VCaP (cell line): ENCODE results near the gene COX6A2.

Source experiments
- H3K27ac ChIP-seq: fragments of 450-650 bp; 2 replicates; pipeline ENCODE4 v1.5.1; 2017
- TF ChIP-seq, protein P1 (sequence below): fragments of 450-650 bp; conservative IDR thresholded peaks from 2 replicates; pipeline ENCODE4 v1.5.1; 2017; ENCODE audit warnings: mild to moderate bottlenecking, moderate library complexity

COX6A2 gene

GRCh38 chr16:31428279-31428597 is at the start of gene COX6A2:
Gene COX6A2, minus strand, starts transcription at chr16:31428360. Its CDS starts 35 bp downstream, at chr16:31428325.
- TF ChIP-seq, protein P1, sequence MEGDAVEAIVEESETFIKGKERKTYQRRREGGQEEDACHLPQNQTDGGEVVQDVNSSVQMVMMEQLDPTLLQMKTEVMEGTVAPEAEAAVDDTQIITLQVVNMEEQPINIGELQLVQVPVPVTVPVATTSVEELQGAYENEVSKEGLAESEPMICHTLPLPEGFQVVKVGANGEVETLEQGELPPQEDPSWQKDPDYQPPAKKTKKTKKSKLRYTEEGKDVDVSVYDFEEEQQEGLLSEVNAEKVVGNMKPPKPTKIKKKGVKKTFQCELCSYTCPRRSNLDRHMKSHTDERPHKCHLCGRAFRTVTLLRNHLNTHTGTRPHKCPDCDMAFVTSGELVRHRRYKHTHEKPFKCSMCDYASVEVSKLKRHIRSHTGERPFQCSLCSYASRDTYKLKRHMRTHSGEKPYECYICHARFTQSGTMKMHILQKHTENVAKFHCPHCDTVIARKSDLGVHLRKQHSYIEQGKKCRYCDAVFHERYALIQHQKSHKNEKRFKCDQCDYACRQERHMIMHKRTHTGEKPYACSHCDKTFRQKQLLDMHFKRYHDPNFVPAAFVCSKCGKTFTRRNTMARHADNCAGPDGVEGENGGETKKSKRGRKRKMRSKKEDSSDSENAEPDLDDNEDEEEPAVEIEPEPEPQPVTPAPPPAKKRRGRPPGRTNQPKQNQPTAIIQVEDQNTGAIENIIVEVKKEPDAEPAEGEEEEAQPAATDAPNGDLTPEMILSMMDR: no peak

DNA sequence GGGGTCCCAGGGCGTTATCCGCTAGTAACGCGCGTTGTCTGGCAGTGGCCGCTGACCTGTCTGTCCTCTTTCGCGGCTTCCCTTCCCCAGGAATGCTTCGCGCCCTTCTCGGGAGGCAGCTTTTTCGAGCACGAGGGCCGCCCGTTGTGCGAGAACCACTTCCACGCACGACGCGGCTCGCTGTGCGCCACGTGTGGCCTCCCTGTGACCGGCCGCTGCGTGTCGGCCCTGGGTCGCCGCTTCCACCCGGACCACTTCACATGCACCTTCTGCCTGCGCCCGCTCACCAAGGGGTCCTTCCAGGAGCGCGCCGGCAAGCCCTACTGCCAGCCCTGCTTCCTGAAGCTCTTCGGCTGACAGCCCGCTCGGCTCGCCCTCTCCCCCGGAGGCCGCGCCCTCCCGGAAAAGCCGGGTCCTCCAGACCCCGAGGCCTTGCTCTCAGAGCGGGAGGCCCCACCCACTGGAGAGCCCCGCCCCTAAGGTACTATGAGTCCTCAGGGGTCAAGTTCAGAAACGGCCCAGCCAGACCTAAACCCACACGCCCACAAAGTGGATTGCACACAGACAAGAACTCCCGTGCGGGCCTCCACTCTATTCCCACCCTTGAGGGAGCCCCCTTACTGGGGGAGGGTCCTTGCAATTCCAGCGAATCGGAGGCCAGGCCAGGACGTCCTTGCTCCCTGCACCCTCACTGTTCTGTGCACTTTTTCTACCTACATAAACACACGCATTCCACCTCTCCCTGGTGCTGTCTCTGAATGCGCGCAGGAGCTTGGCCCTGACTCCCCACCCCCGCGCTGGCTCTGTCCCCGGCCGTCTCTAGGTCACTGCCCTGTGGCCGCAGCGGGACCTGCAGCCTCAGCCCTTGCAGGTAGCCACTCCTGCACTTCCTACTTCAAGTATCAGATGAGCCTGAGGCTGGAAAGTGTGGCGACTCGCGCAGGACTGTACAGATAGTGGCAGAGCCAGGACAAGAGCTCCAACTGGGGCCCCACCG is 49.4 kb upstream of the COX6A2 start:
- peak overlapping the region; percentile 16; the same call in 1 of the 2 replicates for H3K27ac ChIP-seq
- TF ChIP-seq, protein P1: peak; percentile 54

More at GRCh38 chr16:31428279-31428597, at the start of gene COX6A2:
- H3K27ac ChIP-seq: no peak within 1 kb of the TSS

DNA sequence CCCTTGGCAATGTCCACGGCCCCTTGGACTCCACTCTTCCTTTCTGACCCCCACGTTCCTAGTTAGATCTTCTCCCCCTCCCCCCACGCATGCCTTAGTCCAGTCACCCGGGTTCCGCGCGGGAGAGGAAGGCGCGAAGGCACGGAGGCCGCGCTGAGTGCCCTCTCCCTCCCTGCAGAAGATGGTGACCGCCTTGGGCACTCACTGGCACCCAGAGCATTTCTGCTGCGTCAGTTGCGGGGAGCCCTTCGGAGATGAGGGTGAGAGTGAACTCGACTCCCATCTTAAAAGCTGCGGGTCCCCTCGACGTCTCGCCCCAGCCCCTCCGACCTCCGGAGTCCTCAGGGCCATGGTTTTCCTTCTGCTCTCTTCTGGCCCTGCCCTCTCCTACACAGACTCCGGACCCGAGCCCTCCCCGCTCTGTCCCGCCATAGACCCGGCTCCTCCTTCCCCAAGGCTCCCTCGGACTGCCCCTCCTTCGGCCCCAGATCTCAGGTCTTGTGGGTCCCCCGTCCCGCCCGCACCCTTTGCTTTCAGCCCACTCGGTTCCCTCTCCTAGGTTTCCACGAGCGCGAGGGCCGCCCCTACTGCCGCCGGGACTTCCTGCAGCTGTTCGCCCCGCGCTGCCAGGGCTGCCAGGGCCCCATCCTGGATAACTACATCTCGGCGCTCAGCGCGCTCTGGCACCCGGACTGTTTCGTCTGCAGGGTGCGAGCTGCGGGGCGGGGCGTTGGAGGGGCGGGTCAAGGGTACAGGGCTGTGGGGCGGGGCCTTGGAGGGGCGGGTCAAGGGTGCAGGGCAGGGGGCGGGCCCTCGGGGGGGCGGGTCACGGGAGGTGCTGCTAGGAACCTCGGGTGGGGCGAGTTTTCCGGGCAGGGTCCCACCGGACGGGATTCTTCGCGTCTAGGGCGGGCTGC is 48.4 kb upstream of the COX6A2 start:
- H3K27ac ChIP-seq: no peak overlapping the region
- TF ChIP-seq, protein P1: no peak

- no peak overlapping the region for H3K27ac ChIP-seq
- TF ChIP-seq, protein P1: no peak
Measured at GRCh38 chr16:31475946-31476302, 47.8 kb upstream of the COX6A2 start.

GRCh38 chr16:31474773-31475738 is 46.9 kb upstream of the COX6A2 start:
- no peak overlapping the region for H3K27ac ChIP-seq
- TF ChIP-seq, protein P1: no peak

DNA sequence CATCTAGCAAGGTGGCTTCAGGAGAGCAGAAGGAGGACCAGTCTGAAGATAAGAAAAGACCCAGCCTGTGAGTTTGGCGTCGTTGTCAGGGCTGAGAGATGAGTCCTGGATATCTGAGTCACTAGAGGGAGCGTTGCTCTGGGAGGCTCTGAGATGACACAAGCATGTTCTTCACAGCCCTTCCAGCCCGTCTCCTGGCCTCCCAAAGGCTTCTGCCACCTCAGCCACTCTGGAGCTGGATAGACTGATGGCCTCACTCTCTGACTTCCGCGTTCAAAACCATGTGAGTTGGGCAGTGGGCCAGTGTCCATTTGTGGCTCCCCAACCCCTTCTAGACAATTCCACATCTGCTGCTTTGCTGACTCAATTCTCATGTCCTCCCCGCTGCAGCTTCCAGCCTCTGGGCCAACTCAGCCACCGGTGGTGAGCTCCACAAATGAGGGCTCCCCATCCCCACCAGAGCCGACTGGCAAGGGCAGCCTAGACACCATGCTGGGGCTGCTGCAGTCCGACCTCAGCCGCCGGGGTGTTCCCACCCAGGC is 46.1 kb upstream of the COX6A2 start:
- TF ChIP-seq, protein P1: no peak
- H3K27ac ChIP-seq: no peak overlapping the region
